HEK293T (cell line): ENCODE data around the gene GRM4.

ENCODE experiments used
- CTCF ChIA-PET: fragments of 350-600 bp; formaldehyde crosslinking; extraction: SDS; loops from one replicate; lab custom pipeline; 2021; ENCODE audit warnings: antibody characterized with exemption, inconsistent platforms; lab: Yijun Ruan, JAX
- POLR2A ChIA-PET: fragments of 350-600 bp; formaldehyde crosslinking; extraction: SDS; loops from one replicate; lab custom pipeline; 2020; ENCODE audit warnings: antibody characterized with exemption, inconsistent platforms; lab: Yijun Ruan, JAX
- DNase-seq: peaks from one replicate; pipeline ENCODE4 v3.0.0; 2012; ENCODE audit warnings: mixed read lengths; ENCODE audit errors: extremely low spot score
- ARNT ChIP-seq: fragments of 450-650 bp; IDR thresholded peaks from 2 replicates; pipeline ENCODE4 v1.6.1; 2017; ENCODE audit warnings: mild to moderate bottlenecking
- BHLHE40 ChIP-seq: fragments of 450-650 bp; IDR thresholded peaks from 2 replicates; pipeline ENCODE4 v1.6.1; 2016; ENCODE audit warnings: mild to moderate bottlenecking, moderate library complexity, borderline replicate concordance
- CTBP1 ChIP-seq: fragments of 450-650 bp; IDR thresholded peaks from 2 replicates; pipeline ENCODE4 v1.6.1; 2016; ENCODE audit warnings: borderline replicate concordance
- ELF4 ChIP-seq: fragments of 450-650 bp; IDR thresholded peaks from 2 replicates; pipeline ENCODE4 v1.6.1; 2017; ENCODE audit warnings: antibody characterized with exemption
- FOXA1 ChIP-seq: fragments of 450-650 bp; IDR thresholded peaks from 2 replicates; pipeline ENCODE4 v1.6.1; 2016; ENCODE audit warnings: mild to moderate bottlenecking
- FOXK2 ChIP-seq: fragments of 450-650 bp; IDR thresholded peaks from 2 replicates; pipeline ENCODE4 v1.6.1; 2016; ENCODE audit warnings: mild to moderate bottlenecking
- FOXM1 ChIP-seq: fragments of 450-650 bp; IDR thresholded peaks from 2 replicates; pipeline ENCODE4 v1.6.1; 2017; ENCODE audit warnings: mild to moderate bottlenecking, borderline replicate concordance
- HDGF ChIP-seq: fragments of 450-650 bp; IDR thresholded peaks from 2 replicates; pipeline ENCODE4 v1.6.1; 2017; ENCODE audit warnings: antibody characterized with exemption, borderline replicate concordance
- L3MBTL2 ChIP-seq: fragments of 450-650 bp; conservative IDR thresholded peaks from 2 replicates; pipeline ENCODE4 v1.6.1; 2016; ENCODE audit warnings: mild to moderate bottlenecking
- LEF1 ChIP-seq: fragments of 450-650 bp; IDR thresholded peaks from 2 replicates; pipeline ENCODE4 v1.6.1; 2017; ENCODE audit warnings: mild to moderate bottlenecking, borderline replicate concordance
- NFRKB ChIP-seq: fragments of 450-650 bp; IDR thresholded peaks from 2 replicates; pipeline ENCODE4 v1.6.1; 2016; ENCODE audit warnings: mild to moderate bottlenecking, moderate library complexity
- SP1 ChIP-seq: fragments of 450-650 bp; IDR thresholded peaks from 2 replicates; pipeline ENCODE4 v1.6.1; 2017
- SUZ12 ChIP-seq: fragments of 450-650 bp; IDR thresholded peaks from 2 replicates; pipeline ENCODE4 v1.6.1; 2016; ENCODE audit warnings: mild to moderate bottlenecking
- TARDBP ChIP-seq: fragments of 450-650 bp; IDR thresholded peaks from 2 replicates; pipeline ENCODE4 v1.6.1; 2016
- ZNF384 ChIP-seq: fragments of 450-650 bp; IDR thresholded peaks from 2 replicates; pipeline ENCODE4 v1.6.1; 2016
- TF ChIP-seq, protein P1 (sequence below): fragments of 450-650 bp; IDR thresholded peaks from 2 replicates; pipeline ENCODE4 v1.6.1; 2016

GRM4 gene

DNA sequence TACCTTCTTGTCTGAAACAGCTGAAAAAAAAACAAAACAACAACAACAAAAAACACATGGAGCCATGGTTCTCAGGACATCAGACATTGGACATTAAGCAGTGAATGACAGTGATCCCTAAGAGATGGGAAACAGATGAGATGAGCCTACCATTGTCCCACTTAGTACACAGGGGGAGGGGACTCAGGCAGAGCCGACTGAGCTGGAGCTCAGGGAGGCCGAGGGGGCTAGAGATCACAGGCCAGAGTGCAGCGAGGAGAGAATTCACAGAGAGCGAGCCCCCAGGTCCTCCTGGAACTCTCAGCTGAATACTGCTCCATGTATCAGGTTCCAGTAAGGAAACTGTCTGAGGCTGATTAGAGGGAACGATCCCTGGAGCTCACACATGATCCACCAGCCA lies 134.6 kb downstream of the GRM4 start:
- ChIA-PET CTCF (interaction anchor here (0.6 to 1.1 kb wide), 2 partner anchors 16 to 394 kb away, joined by 3 read pairs; no protein-coding TSS in a partner anchor), POLR2A (no interaction called here)
- no peak for TF ChIP-seq L3MBTL2
- TF ChIP-seq BHLHE40, result no peak
- no peak for TF ChIP-seq CTBP1
- TF ChIP-seq, protein P1, sequence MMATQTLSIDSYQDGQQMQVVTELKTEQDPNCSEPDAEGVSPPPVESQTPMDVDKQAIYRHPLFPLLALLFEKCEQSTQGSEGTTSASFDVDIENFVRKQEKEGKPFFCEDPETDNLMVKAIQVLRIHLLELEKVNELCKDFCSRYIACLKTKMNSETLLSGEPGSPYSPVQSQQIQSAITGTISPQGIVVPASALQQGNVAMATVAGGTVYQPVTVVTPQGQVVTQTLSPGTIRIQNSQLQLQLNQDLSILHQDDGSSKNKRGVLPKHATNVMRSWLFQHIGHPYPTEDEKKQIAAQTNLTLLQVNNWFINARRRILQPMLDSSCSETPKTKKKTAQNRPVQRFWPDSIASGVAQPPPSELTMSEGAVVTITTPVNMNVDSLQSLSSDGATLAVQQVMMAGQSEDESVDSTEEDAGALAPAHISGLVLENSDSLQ, result no peak
- TF ChIP-seq LEF1, result no peak
- TF ChIP-seq FOXM1, result no peak
- no peak for DNase-seq

DNA sequence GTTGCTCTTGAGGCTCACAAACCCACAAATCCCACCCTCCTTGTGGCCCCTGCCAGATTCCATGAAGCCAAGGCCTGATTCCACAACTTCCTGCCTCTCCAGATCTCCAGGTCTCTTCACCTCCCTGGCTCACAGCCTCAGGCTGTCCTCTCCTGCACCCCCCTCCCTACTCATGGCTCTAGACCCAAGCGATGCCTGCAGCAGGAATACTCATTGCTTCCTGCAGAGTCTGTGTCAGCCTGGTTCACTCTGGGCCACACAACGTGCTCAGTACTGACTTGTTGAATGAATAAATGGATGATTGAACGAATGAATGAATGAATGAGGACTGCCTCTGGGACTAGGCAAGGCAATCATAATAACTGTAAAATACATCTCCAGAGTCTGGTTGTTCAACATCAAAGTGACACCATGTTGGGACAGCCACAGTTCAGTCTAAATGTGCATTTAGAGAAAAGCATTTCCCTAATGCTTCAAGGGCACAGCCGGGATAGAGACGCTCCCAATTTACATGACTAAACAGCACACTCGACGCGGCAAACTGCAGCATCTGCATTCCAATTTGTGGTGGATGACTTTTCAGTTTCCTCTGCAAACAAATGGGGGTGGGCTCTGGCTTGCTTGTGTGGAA lies 139.9 kb downstream of the GRM4 start:
- TF ChIP-seq ARNT, result no peak
- no peak for TF ChIP-seq SUZ12
- no peak for TF ChIP-seq CTBP1
- TF ChIP-seq, protein P1, result no peak
- TF ChIP-seq HDGF, result no peak
- TF ChIP-seq ZNF384, result no peak
- TF ChIP-seq BHLHE40, result no peak
- TF ChIP-seq SP1, result no peak
- TF ChIP-seq NFRKB, result no peak
- TF ChIP-seq FOXK2, result no peak
- TF ChIP-seq TARDBP, result no peak
- no peak for TF ChIP-seq FOXM1
- no peak for TF ChIP-seq FOXA1
- TF ChIP-seq ELF4, result no peak
- TF ChIP-seq L3MBTL2, result no peak
- no peak for TF ChIP-seq LEF1
- ChIA-PET CTCF (no interaction called here), POLR2A (no interaction called here)
- no peak for DNase-seq

DNA sequence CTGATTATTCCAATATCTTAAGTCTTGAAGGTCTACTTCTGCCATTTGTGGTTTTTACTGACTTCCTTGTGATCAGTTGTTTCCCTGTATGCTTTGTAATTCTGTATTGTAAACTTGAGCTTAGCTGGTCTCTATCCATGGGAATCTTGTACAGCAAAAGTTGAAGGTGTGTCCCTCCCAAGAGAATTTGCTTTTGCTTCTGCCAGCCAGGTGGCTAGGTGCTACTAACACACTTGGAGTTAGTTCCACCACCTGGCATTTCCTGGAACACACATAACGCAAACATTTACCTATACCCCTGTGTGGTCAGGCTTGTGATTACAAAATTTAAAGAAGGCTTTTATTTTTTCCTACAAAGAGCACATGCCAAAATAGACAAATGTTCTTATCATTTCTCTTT lies 141.2 kb downstream of the GRM4 start:
- POLR2A ChIA-PET, result no interaction called here
- TF ChIP-seq L3MBTL2, result no peak
- no peak for TF ChIP-seq FOXA1
- TF ChIP-seq NFRKB, result no peak
- no peak for TF ChIP-seq CTBP1
- CTCF ChIA-PET, result no interaction called here
- no peak for DNase-seq

DNA sequence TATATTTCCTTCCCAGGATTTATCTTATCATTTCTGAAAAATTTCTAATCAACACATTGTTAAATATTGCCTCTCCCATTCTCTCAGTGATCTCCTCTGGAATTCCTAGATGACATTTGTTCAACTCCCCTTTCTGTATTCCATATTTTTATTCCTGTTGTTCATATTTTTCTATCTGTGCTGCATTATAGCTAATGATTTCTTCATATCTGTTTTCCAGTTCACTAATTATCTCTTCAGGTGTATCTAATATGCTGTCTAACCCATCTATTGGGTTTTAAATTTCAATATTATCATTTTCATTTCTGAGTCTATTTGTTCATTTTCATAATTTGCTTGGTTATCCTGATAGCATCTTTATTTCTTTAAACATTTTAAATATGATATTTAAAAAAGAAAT lies 141.9 kb downstream of the GRM4 start:
- CTCF ChIA-PET, result no interaction called here
- no peak for DNase-seq
- no peak for TF ChIP-seq CTBP1
- TF ChIP-seq TARDBP, result no peak
- TF ChIP-seq HDGF, result no peak
- TF ChIP-seq BHLHE40, result no peak
- TF ChIP-seq LEF1, result no peak
- TF ChIP-seq, protein P1, result no peak
- no peak for TF ChIP-seq L3MBTL2
- TF ChIP-seq SUZ12, result no peak
- TF ChIP-seq ARNT, result no peak
- TF ChIP-seq SP1, result no peak
- no peak for TF ChIP-seq FOXA1
- TF ChIP-seq FOXM1, result no peak
- TF ChIP-seq NFRKB, result no peak
- TF ChIP-seq FOXK2, result no peak
- TF ChIP-seq ELF4, result no peak
- TF ChIP-seq ZNF384, result no peak
- POLR2A ChIA-PET, result no interaction called here

DNA sequence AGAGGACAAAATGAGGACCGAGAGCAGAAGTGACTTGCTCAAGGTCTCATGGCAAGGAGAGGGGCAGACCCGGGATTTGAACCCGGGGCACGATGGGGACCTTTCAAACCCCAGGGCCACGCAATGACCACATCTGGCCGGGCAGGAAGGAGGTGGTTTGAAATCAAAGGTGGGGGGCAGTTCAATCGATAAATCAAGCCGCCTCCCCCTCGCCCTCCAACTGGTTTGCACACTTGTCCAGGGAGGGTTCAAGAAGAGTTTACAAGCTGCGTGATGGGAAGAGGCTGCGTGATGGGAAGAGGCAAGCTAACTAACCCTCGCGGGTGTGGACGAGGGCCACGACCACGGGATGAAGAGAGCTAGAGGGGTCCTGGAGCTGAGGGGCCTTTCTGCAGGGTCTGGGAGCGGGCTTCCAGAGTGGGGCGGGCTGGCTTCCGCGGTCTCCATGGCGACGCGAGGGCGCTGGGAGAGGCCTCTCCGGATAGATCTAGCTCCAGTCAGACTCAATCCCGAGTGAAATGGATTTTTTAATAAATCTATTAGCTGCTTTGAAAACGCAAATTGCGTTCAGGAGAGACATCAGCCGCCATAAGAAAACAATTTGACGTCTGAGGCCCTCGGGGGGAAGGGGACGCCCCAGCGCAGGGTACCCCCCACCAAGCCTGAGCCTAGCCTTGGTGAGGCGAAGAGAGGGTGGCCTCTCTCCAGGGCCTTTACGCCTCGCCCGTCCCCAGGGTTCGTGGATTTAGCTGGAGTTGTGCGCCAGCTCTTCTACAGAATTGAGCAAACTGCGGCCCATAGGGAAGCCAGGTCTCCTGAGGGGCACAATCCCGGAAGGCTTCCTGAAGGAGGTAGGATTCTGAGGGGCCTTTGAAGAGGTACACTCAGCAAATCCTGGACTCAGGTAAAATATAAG lies 143.9 kb downstream of the GRM4 start:
- ChIA-PET POLR2A (no interaction called here), CTCF (interaction anchor here (0.6 kb wide), 1 partner anchor 256 kb away, joined by 3 read pairs; no protein-coding TSS in a partner anchor)
- no peak for TF ChIP-seq LEF1
- TF ChIP-seq L3MBTL2, result no peak
- no peak for TF ChIP-seq SP1
- no peak for TF ChIP-seq NFRKB
- no peak for TF ChIP-seq HDGF
- TF ChIP-seq ELF4, result no peak
- TF ChIP-seq CTBP1, result no peak
- no peak for TF ChIP-seq TARDBP
- no peak for TF ChIP-seq FOXK2
- no peak for TF ChIP-seq FOXA1
- no peak for TF ChIP-seq ZNF384
- no peak for TF ChIP-seq BHLHE40
- TF ChIP-seq, protein P1, result no peak
- TF ChIP-seq ARNT, result no peak
- DNase-seq, result no peak
